Hematopoietic multipotent progenitor cell treated with erythropoietin and hydrocortisone succinate and interleukin-3 and kit ligand, for 8 days (in vitro differentiated cells): ENCODE data around the gene PSORS1C2.
A peak's percentile ranks its signal among the peaks of the same experiment; 100 is the strongest.
"Not testable (repeated sequence)": the region's sequence is repeated elsewhere in the genome, so short reads cannot be mapped to it uniquely, and the experiment has no call there.

Experiments used
- DNase-seq: peaks from one replicate; pipeline ENCODE4 v3.0.0-alpha.2; 2015

Gene PSORS1C2

GRCh38 chr6:31165064-31165832 lies 26.4 kb upstream of the PSORS1C2 start:
- not testable (repeated sequence) for DNase-seq

- not testable (repeated sequence) for DNase-seq
These were observed 25.7 kb upstream of the PSORS1C2 start for GRCh38 chr6:31164475-31165063.

GRCh38 chr6:31163922-31164321 lies 25.1 kb upstream of the PSORS1C2 start:
- DNase-seq = peak; percentile 20

GRCh38 chr6:31162463-31163165 lies 23.7 kb upstream of the PSORS1C2 start:
- DNase-seq = no peak

- no peak for DNase-seq
These were observed 22.6 kb upstream of the PSORS1C2 start for GRCh38 chr6:31161216-31162126.

- peak; percentile 53 for DNase-seq
These were observed 20.3 kb upstream of the PSORS1C2 start for GRCh38 chr6:31158863-31159855.

- DNase-seq = peak; percentile 99
These were observed 19.4 kb upstream of the PSORS1C2 start, which contains the start of gene TCF19 for GRCh38 chr6:31158140-31158862. TSS of gene TCF19 (plus strand) at chr6:31158589. CDS start at chr6:31159470, 881 bp downstream.

- peak; percentile 1 for DNase-seq
These were observed 18.8 kb upstream of the PSORS1C2 start, which contains the start of gene CCHCR1 for GRCh38 chr6:31157513-31158139. TSS of gene CCHCR1 (minus strand) at chr6:31157802. CDS start at chr6:31157600, 202 bp downstream.

- no peak for DNase-seq
These were observed 17.8 kb upstream of the PSORS1C2 start for GRCh38 chr6:31156641-31157040.

GRCh38 chr6:31154436-31154835 lies 15.6 kb upstream of the PSORS1C2 start:
- no peak for DNase-seq

- no peak for DNase-seq
These were observed 13.9 kb upstream of the PSORS1C2 start for GRCh38 chr6:31152781-31153180.

GRCh38 chr6:31149827-31150447 lies 11.1 kb upstream of the PSORS1C2 start:
- no peak for DNase-seq

- no peak for DNase-seq
These were observed 6.5 kb upstream of the PSORS1C2 start for GRCh38 chr6:31145386-31145785.

GRCh38 chr6:31144970-31145340 lies 6.1 kb upstream of the PSORS1C2 start:
- DNase-seq = no peak

- no peak for DNase-seq
These were observed 5.6 kb upstream of the PSORS1C2 start for GRCh38 chr6:31144296-31144969.

GRCh38 chr6:31143148-31143547 lies 4.3 kb upstream of the PSORS1C2 start:
- no peak for DNase-seq

- DNase-seq = no peak
These were observed 3.5 kb upstream of the PSORS1C2 start for GRCh38 chr6:31142361-31142761.

- no peak for DNase-seq
These were observed 1.8 kb upstream of the PSORS1C2 start for GRCh38 chr6:31140643-31141042.

GRCh38 chr6:31139599-31139998 lies 733 bp upstream of the PSORS1C2 start:
- no peak for DNase-seq
